H1 (cell line): ENCODE results near the gene CHST2. TPM values are rescaled to one million over a fixed set of nuclear protein-coding genes. Genes with fewer than 3 reads are reported as not detected.

Experiments used
- CTCF ChIA-PET: fragments of 300-600 bp; sonication (Branson Sonifier 250); formaldehyde crosslinking; loops from one replicate; lab custom pipeline; 2021; ENCODE audit not compliant: partially characterized antibody; lab: Charles Lee
- POLR2A ChIA-PET: fragments of 300-600 bp; sonication (Branson Sonifier 250); formaldehyde crosslinking; loops from one replicate; lab custom pipeline; 2021; ENCODE audit warnings: inconsistent platforms; ENCODE audit not compliant: partially characterized antibody; lab: Charles Lee
- DNase-seq, 2 experiments: peaks; one replicate each; pipeline versions ENCODE4 v3.0.0 to v3.0.0-alpha.2; 2010 to 2022; ENCODE audit warnings: low spot score in 2 of 2, low read depth in 1 of 2, mixed read lengths in 1 of 2
- FAIRE-seq: peaks from 2 replicates; lab custom pipeline; 2011; peaks lifted over from hg19 to GRCh38; lab: Jason Lieb, UNC
- H2AFZ ChIP-seq: 2 replicates; pipeline ENCODE4 v1.8.1; 2012; ENCODE audit warnings: low read length, inconsistent platforms
- H2AK5ac ChIP-seq: 2 replicates; pipeline ENCODE4 v1.6.1; 2013; ENCODE audit warnings: low read depth, low read length
- H2BK120ac ChIP-seq: replicated peaks from 2 replicates; pipeline ENCODE3; 2013; ENCODE audit warnings: low read depth, low read length, inconsistent platforms
- H2BK12ac ChIP-seq: 2 replicates; pipeline ENCODE4 v1.6.1; 2013; ENCODE audit warnings: low read depth, low read length
- H2BK15ac ChIP-seq: 2 replicates; pipeline ENCODE4 v1.6.1; 2013; ENCODE audit warnings: low read length
- H2BK20ac ChIP-seq: 2 replicates; pipeline ENCODE4 v1.6.1; 2013; ENCODE audit warnings: low read length
- H2BK5ac ChIP-seq: 2 replicates; pipeline ENCODE4 v1.6.1; 2013; ENCODE audit warnings: low read depth, low read length
- H3K14ac ChIP-seq: 2 replicates; pipeline ENCODE4 v1.6.1; 2013; ENCODE audit warnings: inconsistent platforms; ENCODE audit not compliant: insufficient read length
- H3K18ac ChIP-seq: 2 replicates; pipeline ENCODE4 v1.6.1; 2013; ENCODE audit warnings: low read length; ENCODE audit errors: extremely low read depth
- H3K23ac ChIP-seq: 2 replicates; pipeline ENCODE4 v1.6.1; 2013; ENCODE audit warnings: inconsistent platforms; ENCODE audit not compliant: insufficient read length
- H3K23me2 ChIP-seq: 2 replicates; pipeline ENCODE4 v1.6.1; 2013; ENCODE audit warnings: low read depth, low read length
- H3K27ac ChIP-seq: 2 replicates; pipeline ENCODE4 v1.6.1; 2011; ENCODE audit warnings: low read depth, low read length, inconsistent platforms
- H3K27me3 ChIP-seq, 4 experiments: replicated peaks in 1 of 4; 1 replicate in 1 of 4; 2 replicates in 3 of 4; pipeline versions ENCODE4 v1.6.1 to v1.8.1; 2011 to 2013; ENCODE audit warnings: low read length in 3 of 4, mild to moderate bottlenecking in 3 of 4, inconsistent platforms in 2 of 4, mixed read lengths in 2 of 4, moderate library complexity in 1 of 4; ENCODE audit not compliant: control insufficient read depth in 3 of 4, insufficient read depth in 3 of 4; ENCODE audit errors: extremely low read depth in 1 of 4
- H3K36me3 ChIP-seq, 4 experiments: 2 replicates each; pipeline versions ENCODE4 v1.6.1 to v1.8.1; 2011 to 2013; ENCODE audit warnings: mild to moderate bottlenecking in 4 of 4, low read length in 3 of 4, moderate library complexity in 2 of 4, control low read depth in 1 of 4, inconsistent platforms in 1 of 4; ENCODE audit not compliant: insufficient read depth in 4 of 4, control insufficient read depth in 2 of 4
- H3K4ac ChIP-seq: replicated peaks from 2 replicates; pipeline ENCODE3; 2013; ENCODE audit warnings: low read length, low read depth, mixed read lengths, inconsistent platforms; ENCODE audit not compliant: insufficient read length
- H3K4me1 ChIP-seq, 4 experiments: replicated peaks in 1 of 4; 1 replicate in 1 of 4; 2 replicates in 3 of 4; pipeline versions ENCODE4 v1.6.1 to v1.8.1; 2011 to 2013; ENCODE audit warnings: low read length in 3 of 4, inconsistent platforms in 2 of 4, mixed read lengths in 1 of 4; ENCODE audit not compliant: insufficient read depth in 4 of 4, control insufficient read depth in 3 of 4
- H3K4me2 ChIP-seq, 2 experiments: 2 replicates each; pipeline versions ENCODE4 v1.6.1 to v1.8.1; 2011 to 2013; ENCODE audit warnings: low read depth in 2 of 2, low read length in 2 of 2, control low read depth in 1 of 2, inconsistent platforms in 1 of 2, mild to moderate bottlenecking in 1 of 2; ENCODE audit not compliant: insufficient read depth in 1 of 2
- H3K4me3 ChIP-seq, 4 experiments: fragments of 200-600, 300-600 bp in 1 of 4; sonication (generic), shearing (Covaris generic), sonication (Bioruptor Twin) in 1 of 4; 2 replicates each; pipeline versions ENCODE4 v1.5.1 to v1.8.1; 2011 to 2016; ENCODE audit warnings: low read length in 4 of 4, low read depth in 3 of 4, control low read depth in 2 of 4, inconsistent platforms in 2 of 4, mild to moderate bottlenecking in 2 of 4, mixed read lengths in 1 of 4, moderate library complexity in 1 of 4; ENCODE audit not compliant: insufficient read depth in 2 of 4; ENCODE audit errors: extremely low read depth in 1 of 4
- H3K56ac ChIP-seq: replicated peaks from 2 replicates; pipeline ENCODE3; 2013; ENCODE audit warnings: low read depth, mild to moderate bottlenecking, mixed read lengths, low read length, inconsistent platforms; ENCODE audit not compliant: insufficient read length
- H3K79me1 ChIP-seq: 2 replicates; pipeline ENCODE4 v1.6.1; 2013; ENCODE audit warnings: low read depth, low read length, control low read depth
- H3K79me2 ChIP-seq, 2 experiments: 2 replicates each; pipeline versions ENCODE4 v1.6.1 to v1.8.1; 2012 to 2013; ENCODE audit warnings: low read length in 2 of 2, mild to moderate bottlenecking in 2 of 2, inconsistent platforms in 1 of 2; ENCODE audit not compliant: insufficient read depth in 2 of 2, control insufficient read depth in 1 of 2
- H3K9ac ChIP-seq, 4 experiments: replicated peaks in 1 of 4; 1 replicate in 1 of 4; 2 replicates in 3 of 4; pipeline versions ENCODE4 v1.6.1 to v1.8.1; 2011 to 2013; ENCODE audit warnings: low read depth in 3 of 4, low read length in 3 of 4, control low read depth in 2 of 4, mild to moderate bottlenecking in 2 of 4, moderate library complexity in 2 of 4, inconsistent platforms in 1 of 4; ENCODE audit errors: extremely low read depth in 1 of 4
- H3K9me3 ChIP-seq, 2 experiments: 2 replicates each; pipeline versions ENCODE4 v1.6.1 to v1.8.1; 2012 to 2013; ENCODE audit warnings: mild to moderate bottlenecking in 2 of 2, moderate library complexity in 2 of 2, control low read depth in 1 of 2, inconsistent platforms in 1 of 2, low read depth in 1 of 2, low read length in 1 of 2, mixed read lengths in 1 of 2; ENCODE audit not compliant: insufficient read depth in 2 of 2
- H4K20me1 ChIP-seq, 2 experiments: replicated peaks in 1 of 2; 2 replicates each; pipeline versions ENCODE3 to v1.8.1; 2011 to 2013; ENCODE audit warnings: inconsistent platforms in 2 of 2, low read length in 2 of 2, mild to moderate bottlenecking in 1 of 2; ENCODE audit not compliant: insufficient read depth in 2 of 2, control insufficient read depth in 1 of 2
- H4K5ac ChIP-seq: 2 replicates; pipeline ENCODE4 v1.6.1; 2013; ENCODE audit warnings: low read length, low read depth, mixed read lengths, inconsistent platforms; ENCODE audit not compliant: insufficient read length
- H4K8ac ChIP-seq: 2 replicates; pipeline ENCODE4 v1.8.0; 2013; ENCODE audit warnings: mild to moderate bottlenecking, moderate library complexity, low read length, inconsistent platforms; ENCODE audit not compliant: insufficient read depth; ENCODE audit errors: extremely low read depth
- H4K91ac ChIP-seq: replicated peaks from 2 replicates; pipeline ENCODE3; 2013; ENCODE audit warnings: low read length, mixed read lengths, inconsistent platforms; ENCODE audit not compliant: insufficient read length
- EP300 ChIP-seq, 2 experiments: IDR thresholded peaks; 1 replicate in 1 of 2; 2 replicates in 1 of 2; pipeline ENCODE4 v1.6.1; 2011 to 2012; ENCODE audit warnings: low read depth in 2 of 2, low read length in 2 of 2, mild to moderate bottlenecking in 2 of 2, borderline replicate concordance in 1 of 2, inconsistent platforms in 1 of 2, moderate library complexity in 1 of 2
- MAFK ChIP-seq: IDR thresholded peaks from 2 replicates; pipeline ENCODE4 v1.6.1; 2012; ENCODE audit warnings: low read depth, mild to moderate bottlenecking, improper control_type of control experiment, low read length
- SP1 ChIP-seq: IDR thresholded peaks from 2 replicates; pipeline ENCODE4 v1.6.1; 2011; ENCODE audit warnings: low read depth, low read length
- WGBS, 2 experiments: shearing (Covaris generic) in 1 of 2; methylation state at CpG; one replicate each; pipeline versions ENCODE4 v1.1.6 to v1.1.7; 2013 to 2015; ENCODE audit warnings: low lambda C conversion rate in 2 of 2, mixed read lengths in 2 of 2, inconsistent platforms in 1 of 2, low coverage in 1 of 2, missing lambda C conversion rate in 1 of 2; ENCODE audit not compliant: insufficient replicate concordance in 2 of 2, insufficient coverage in 1 of 2, insufficient read length in 1 of 2; ENCODE audit errors: extremely low coverage in 1 of 2, missing lambda C conversion rate in 1 of 2; 5-methylcytosine and 5-hydroxymethylcytosine counted together
- polyA plus RNA-seq, 7 experiments: library from polyadenylated mRNA; depleted of rRNA in 3 of 7; stranded (reverse) in 5 of 7; unstranded in 2 of 7; fragments of >200 nt in 5 of 7; fragments of 200-250 nt in 2 of 7; gene quantifications; 1 replicate in 5 of 7; 2 replicates in 1 of 7; 4 replicates in 1 of 7; pipeline versions ENCODE4 v1.2.1 to v1.2.3, GENCODE V29; 2011 to 2013; ENCODE audit warnings: missing spikeins in 2 of 7, mixed read lengths in 2 of 7
- total RNA-seq: library from RNA; stranded (reverse); fragmentation: NEBNext Ultra II Directional; extraction: Animal tissue kit (Norgen Biotek cat#: 25700); gene quantifications from 2 replicates; pipeline ENCODE4 v1.2.1, GENCODE V29; 2021

The CHST2 gene
- total and polyA plus RNA-seq, 2 of the 8 experiments (the other 6 are each of a cell fraction or from before 2014, with no cell fraction given): 3.2 to 15.1 TPM

- no peaks in the 10 kb centered on the region for H3K4me1 ChIP-seq
- H3K4me2 ChIP-seq: no peak overlapping the region
- H2BK120ac ChIP-seq: no peak overlapping the region
- FAIRE-seq (no peak), DNase-seq (no peak)
- no peak overlapping the region for H2BK12ac ChIP-seq
- no peak overlapping the region for H2BK15ac ChIP-seq
- no peak overlapping the region for H3K18ac ChIP-seq
- ChIA-PET POLR2A (no interaction called here), CTCF (interaction anchor here (0.9 kb wide), 1 partner anchor 16 kb away, joined by 4 read pairs; no protein-coding TSS in a partner anchor)
- no peak overlapping the region for H4K8ac ChIP-seq
- H3K56ac ChIP-seq: no peak overlapping the region
- no peak overlapping the region for H2BK20ac ChIP-seq
- H3K79me1 ChIP-seq: no peaks in the 10 kb centered on the region
- H3K23ac ChIP-seq: no peak overlapping the region
- H3K9me3 ChIP-seq: no peaks in the 10 kb centered on the region
- no peak overlapping the region for H3K4ac ChIP-seq
- H2BK5ac ChIP-seq: no peak overlapping the region
- no peak overlapping the region for H3K14ac ChIP-seq
- H3K9ac ChIP-seq: no peak overlapping the region
- H2AK5ac ChIP-seq: no peak overlapping the region
- no peaks in the 10 kb centered on the region for H3K23me2 ChIP-seq
- no peaks in the 10 kb centered on the region for H3K27me3 ChIP-seq
- TF ChIP-seq SP1 (no peak), MAFK (no peak), EP300 (IDR thresholded peaks at IDR 0.05; ENCODE audit: borderline replicate concordance in 1 of 2, low read depth in 2 of 2, low read length in 2 of 2) (no peak)
- H4K5ac ChIP-seq: no peak overlapping the region
- no peak overlapping the region for H4K91ac ChIP-seq
- no peaks in the 10 kb centered on the region for H4K20me1 ChIP-seq
- H3K4me3 ChIP-seq: no peak overlapping the region
- WGBS, 2 experiments: 86% methylated on average over 12 of the region's 12 CpGs; no CpG with 5 or more reads in 1 of the 2 experiments
- H2AFZ ChIP-seq: 0 out of 2 replicates have a peak overlapping the region, but pooled peaks have one; percentile 30
- no peak overlapping the region for H3K27ac ChIP-seq
- no peaks in the 10 kb centered on the region for H3K36me3 ChIP-seq
- H3K79me2 ChIP-seq: no peaks in the 10 kb centered on the region
Observed at GRCh38 chr3:143146486-143147274, 27.1 kb downstream of the CHST2 start.
